PFSK-1 (cell line): ENCODE data around the gene RGS2.

Experiments used
- FOXP2 ChIP-seq: optimal IDR thresholded peaks from 2 replicates; pipeline ENCODE3; 2011; ENCODE audit warnings: borderline replicate concordance, control low read depth, inconsistent platforms; ENCODE audit not compliant: insufficient read depth; ENCODE audit errors: extremely low read length, extremely low read depth
- POLR2AphosphoS5 ChIP-seq: IDR thresholded peaks from 2 replicates; pipeline ENCODE4 v1.6.1; 2012; ENCODE audit warnings: low read depth, mild to moderate bottlenecking, control low read depth, low read length, moderate library complexity
- REST ChIP-seq, 2 experiments: IDR thresholded peaks; 2 replicates each; pipeline versions ENCODE4 v1.6.1 to v1.8.0; 2011 to 2012; ENCODE audit warnings: low read depth in 2 of 2, low read length in 2 of 2, control low read depth in 1 of 2, inconsistent platforms in 1 of 2, mild to moderate bottlenecking in 1 of 2, moderate library complexity in 1 of 2; ENCODE audit not compliant: insufficient read depth in 1 of 2
- SIN3A ChIP-seq: IDR thresholded peaks from 2 replicates; pipeline ENCODE4 v1.6.1; 2012; ENCODE audit warnings: mild to moderate bottlenecking, low read length, moderate library complexity, borderline replicate concordance; ENCODE audit not compliant: insufficient read depth
- TAF1 ChIP-seq: IDR thresholded peaks from 2 replicates; pipeline ENCODE4 v1.6.1; 2012; ENCODE audit warnings: low read length, control low read depth, borderline replicate concordance; ENCODE audit not compliant: insufficient read depth

RGS2 gene

DNA sequence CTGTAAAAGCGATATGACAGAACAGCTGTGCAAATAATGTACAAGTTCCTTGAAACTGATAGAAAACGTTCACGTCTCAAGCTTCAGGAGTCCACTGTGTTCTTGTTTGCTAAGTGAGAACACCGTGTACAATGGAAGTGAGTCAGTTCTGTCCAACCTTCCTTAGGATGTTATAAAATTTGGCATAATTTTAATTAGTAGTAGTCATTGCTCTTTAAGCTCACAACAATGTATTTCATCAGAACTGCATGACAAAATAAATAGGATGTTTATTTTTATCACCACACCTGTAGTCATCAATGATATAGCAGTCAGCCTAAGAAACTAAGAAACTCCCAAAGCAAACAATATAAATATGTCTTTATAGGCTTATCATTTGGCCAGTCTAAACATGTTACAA lies 53.0 kb downstream of the RGS2 start:
- TF ChIP-seq TAF1 (no peak), POLR2AphosphoS5 (no peak), FOXP2 (no peak), SIN3A (no peak), REST (IDR thresholded peaks at IDR 0.05; ENCODE audit: insufficient read depth in 1 of 2, low read depth in 2 of 2, low read length in 2 of 2) (no peak)
